SU-DHL-6 (cell line): ENCODE results near the gene PTPN14.

Source experiments
- CTCF ChIP-seq: fragments of 200-600 bp; sonication (generic); IDR thresholded peaks from one replicate; pipeline ENCODE4 v1.5.1; 2017; ENCODE audit warnings: antibody characterized with exemption, mild to moderate bottlenecking, low read length, moderate library complexity; ENCODE audit not compliant: insufficient read depth, poor library complexity, severe bottlenecking
- EZH2phosphoT487 ChIP-seq: fragments of 200-600 bp; sonication (generic), shearing (Covaris generic); conservative IDR thresholded peaks from 2 replicates; pipeline ENCODE4 v1.6.1; 2018; ENCODE audit warnings: mild to moderate bottlenecking, antibody characterized with exemption, low read length, moderate library complexity, mixed read lengths

GRCh38 chr1:214326406-214326805 is 225.0 kb downstream of the PTPN14 start:
- TF ChIP-seq CTCF = no peak
- no peak for TF ChIP-seq EZH2phosphoT487
